ENCODE data around the gene MBLAC1. TPM values are rescaled to one million over a fixed set of nuclear protein-coding genes. Genes with fewer than 3 reads are reported as not detected.

Gene MBLAC1
- total and polyA plus RNA-seq, 2 of the 4 experiments (the other 2 are of a cell fraction): 0.72 to 1.4 TPM

GRCh38 chr7:100175296-100175935, 48.6 kb downstream of the MBLAC1 start:
- no peak overlapping the region for H2BK20ac ChIP-seq (ENCODE audit: low read depth, low read length)
- peak overlapping the region; percentile 56 for H2AK9ac ChIP-seq (replicated peaks; ENCODE audit: low read depth, low read length, poor library complexity)
- H3K9me1 ChIP-seq (ENCODE audit: insufficient read depth, low read length): 0 out of 2 replicates have a peak, but pooled peaks cover under 1% of the 10 kb centered on the region
- no peak overlapping the region for H3K4me3 ChIP-seq (ENCODE audit: insufficient read depth, low read depth, low read length)
- H3K56ac ChIP-seq (ENCODE audit: extremely low read depth, insufficient read depth, low read length): no peak overlapping the region
- no peak for ATAC-seq (ENCODE audit: low read depth)
- TF ChIP-seq CEBPB (IDR thresholded peaks at IDR 0.05; ENCODE audit: low read depth, low read length) (no peak), MAFK (IDR thresholded peaks at IDR 0.05; ENCODE audit: low read depth, low read length) (no peak), USF2 (IDR thresholded peaks at IDR 0.05; ENCODE audit: low read depth, low read length) (no peak), FOS (IDR thresholded peaks at IDR 0.05; ENCODE audit: low read depth, low read length) (no peak), RAD21 (IDR thresholded peaks at IDR 0.05; ENCODE audit: low read length) (no peak), SMC3 (IDR thresholded peaks at IDR 0.05; ENCODE audit: low read depth, low read length) (no peak), NFE2L2 (IDR thresholded peaks at IDR 0.05; ENCODE audit: low read depth, low read length) (no peak), MXI1 (IDR thresholded peaks at IDR 0.05; ENCODE audit: borderline replicate concordance, low read depth, low read length) (no peak), CHD1 (IDR thresholded peaks at IDR 0.05; ENCODE audit: low read depth, low read length) (no peak)
- TF ChIP-seq, protein P1, sequence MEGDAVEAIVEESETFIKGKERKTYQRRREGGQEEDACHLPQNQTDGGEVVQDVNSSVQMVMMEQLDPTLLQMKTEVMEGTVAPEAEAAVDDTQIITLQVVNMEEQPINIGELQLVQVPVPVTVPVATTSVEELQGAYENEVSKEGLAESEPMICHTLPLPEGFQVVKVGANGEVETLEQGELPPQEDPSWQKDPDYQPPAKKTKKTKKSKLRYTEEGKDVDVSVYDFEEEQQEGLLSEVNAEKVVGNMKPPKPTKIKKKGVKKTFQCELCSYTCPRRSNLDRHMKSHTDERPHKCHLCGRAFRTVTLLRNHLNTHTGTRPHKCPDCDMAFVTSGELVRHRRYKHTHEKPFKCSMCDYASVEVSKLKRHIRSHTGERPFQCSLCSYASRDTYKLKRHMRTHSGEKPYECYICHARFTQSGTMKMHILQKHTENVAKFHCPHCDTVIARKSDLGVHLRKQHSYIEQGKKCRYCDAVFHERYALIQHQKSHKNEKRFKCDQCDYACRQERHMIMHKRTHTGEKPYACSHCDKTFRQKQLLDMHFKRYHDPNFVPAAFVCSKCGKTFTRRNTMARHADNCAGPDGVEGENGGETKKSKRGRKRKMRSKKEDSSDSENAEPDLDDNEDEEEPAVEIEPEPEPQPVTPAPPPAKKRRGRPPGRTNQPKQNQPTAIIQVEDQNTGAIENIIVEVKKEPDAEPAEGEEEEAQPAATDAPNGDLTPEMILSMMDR (conservative IDR thresholded peaks at IDR 0.05; ENCODE audit: low read depth, low read length): no peak
- H4K91ac ChIP-seq (ENCODE audit: insufficient read depth, low read depth, low read length): no peak overlapping the region
- peaks cover 16 to 22% of the 10 kb centered on the region in 2 experiments for H3K79me1 ChIP-seq (ENCODE audit: low read depth in 1 of 2, low read length in 2 of 2)
- H3K23ac ChIP-seq (ENCODE audit: low read depth, low read length): no peak overlapping the region; the same call in 1 of the 2 replicates
- no peak overlapping the region for H3K4me2 ChIP-seq (ENCODE audit: low read depth, low read length)
- H2AFZ ChIP-seq (replicated peaks; ENCODE audit: low read length, poor library complexity): no peak overlapping the region
- H3K18ac ChIP-seq (ENCODE audit: low read depth, low read length): no peak overlapping the region
- ChIA-PET CTCF (no interaction called here), POLR2A (ENCODE audit: unreplicated experiment) (no interaction called here)
- peaks cover 5% of the 10 kb centered on the region for H3K4me1 ChIP-seq (ENCODE audit: control insufficient read depth, insufficient read depth, low read length)
- no peak for DNase-seq
- intact Hi-C loops (cut with micrococcal nuclease): no loop called here
- no peak overlapping the region for H4K8ac ChIP-seq (ENCODE audit: low read depth in 2 of 2, low read length in 2 of 2)
- H3K9me3 ChIP-seq (ENCODE audit: control insufficient read depth, insufficient read depth, low read length): no peaks in the 10 kb centered on the region
- no peaks in the 10 kb centered on the region for H4K20me1 ChIP-seq (ENCODE audit: insufficient read depth, low read length)
- no peak overlapping the region for H2BK5ac ChIP-seq (ENCODE audit: low read depth, low read length, poor library complexity, severe bottlenecking)
- no peak overlapping the region for H3K4ac ChIP-seq (ENCODE audit: low read depth, low read length)
- dilution Hi-C loops (cut with HindIII; ENCODE audit: low sequenced_read_pairs, unreplicated experiment): no loop called here
- H3K27ac ChIP-seq (ENCODE audit: insufficient read depth, low read length): no peak overlapping the region
- H3K14ac ChIP-seq (replicated peaks; ENCODE audit: low read depth, low read length): no peak overlapping the region
- in situ Hi-C loops (cut with MboI; ENCODE audit: low sequenced_read_pairs): no loop called here
- H3K9ac ChIP-seq (ENCODE audit: low read depth, low read length): no peak overlapping the region
- no peak overlapping the region for H2BK15ac ChIP-seq (ENCODE audit: low read depth, low read length)
- H3K27me3 ChIP-seq (ENCODE audit: control insufficient read depth, insufficient read depth, low read length): no peaks in the 10 kb centered on the region
- BruUV-seq (replicated peaks): no TSS peak
- no peak overlapping the region for H4K5ac ChIP-seq (ENCODE audit: low read depth, low read length)
- no peak overlapping the region for H2AK5ac ChIP-seq (ENCODE audit: low read depth, low read length)
- no peak overlapping the region for H2BK120ac ChIP-seq (ENCODE audit: low read depth, low read length)
- WGBS, 2 experiments (ENCODE audit: extremely low coverage in 2 of 2, insufficient read length in 1 of 2): 92% methylated on average over 8 of the region's 14 CpGs; no CpG with 5 or more reads in 1 of the 2 experiments
- peaks cover 13% of the 10 kb centered on the region for H3K36me3 ChIP-seq (ENCODE audit: control insufficient read depth, insufficient read depth, low read length)
